ENCODE results near the gene UQCC3.

GRCh38 chr11:62708793-62709192, 37.3 kb downstream of the UQCC3 start:
- TF ChIP-seq TARDBP (IDR thresholded peaks at IDR 0.05) (no peak), CTBP1 (IDR thresholded peaks at IDR 0.05; ENCODE audit: borderline replicate concordance) (no peak), PKNOX1 (IDR thresholded peaks at IDR 0.05) (no peak), ARNT (IDR thresholded peaks at IDR 0.05) (no peak), SUZ12 (IDR thresholded peaks at IDR 0.05) (no peak), BHLHE40 (IDR thresholded peaks at IDR 0.05; ENCODE audit: borderline replicate concordance) (no peak), LEF1 (IDR thresholded peaks at IDR 0.05; ENCODE audit: borderline replicate concordance) (no peak), FOXM1 (IDR thresholded peaks at IDR 0.05; ENCODE audit: borderline replicate concordance) (no peak), NFRKB (IDR thresholded peaks at IDR 0.05) (no peak)

Measured in HEK293T (cell line).